Stimulated activated CD8-positive, alpha-beta memory T cell treated with anti-CD3 and anti-CD28 coated beads, Interleukin-15, amount 100 ng/mL, for 48 hours (primary cell): Measurements from ENCODE around the gene CHRNB1.

ENCODE experiments used
- DNase-seq, 2 donors: peaks; one replicate each; pipeline ENCODE4 v3.0.0-alpha.2; 2020; ENCODE audit warnings: low read depth in 2 of 2

Gene CHRNB1

DNA sequence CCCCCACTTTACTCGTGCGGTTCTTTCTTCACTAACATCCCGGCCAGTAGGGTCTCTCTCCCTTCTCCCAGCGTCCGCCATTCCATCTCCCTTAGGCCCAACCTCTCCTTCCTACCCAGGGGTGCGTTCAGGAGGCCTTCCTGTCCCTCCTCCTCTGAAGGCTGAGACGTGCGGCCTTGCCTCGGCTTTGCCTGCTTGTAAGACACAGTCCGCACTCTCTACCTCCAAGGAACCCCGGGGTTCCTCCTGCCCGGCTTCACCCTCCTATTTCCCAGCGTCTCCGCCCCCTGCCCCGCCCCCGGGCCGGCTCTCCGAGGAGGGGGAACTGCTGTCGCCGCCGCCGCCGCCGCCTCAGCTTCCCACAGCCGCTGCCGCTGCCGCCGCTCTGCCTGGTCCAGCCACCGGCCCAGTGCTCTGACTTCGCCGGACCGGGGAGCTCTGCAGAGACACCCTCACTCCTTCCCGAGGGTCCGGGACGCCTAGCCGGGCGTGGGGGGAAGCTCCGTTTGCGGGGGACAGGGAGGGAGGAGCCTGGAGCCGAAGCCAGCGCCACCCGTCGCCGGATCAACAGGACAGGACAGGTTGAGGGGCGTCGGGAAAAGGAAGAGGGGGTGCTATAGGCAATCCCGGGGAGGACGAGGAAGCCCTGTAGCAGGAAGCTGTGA is 6.8 kb upstream of the CHRNB1 start:
- DNase-seq, result no peak

GRCh38 chr17:7438656-7439460 is 6.0 kb upstream of the CHRNB1 start:
- DNase-seq, result no peak

DNA sequence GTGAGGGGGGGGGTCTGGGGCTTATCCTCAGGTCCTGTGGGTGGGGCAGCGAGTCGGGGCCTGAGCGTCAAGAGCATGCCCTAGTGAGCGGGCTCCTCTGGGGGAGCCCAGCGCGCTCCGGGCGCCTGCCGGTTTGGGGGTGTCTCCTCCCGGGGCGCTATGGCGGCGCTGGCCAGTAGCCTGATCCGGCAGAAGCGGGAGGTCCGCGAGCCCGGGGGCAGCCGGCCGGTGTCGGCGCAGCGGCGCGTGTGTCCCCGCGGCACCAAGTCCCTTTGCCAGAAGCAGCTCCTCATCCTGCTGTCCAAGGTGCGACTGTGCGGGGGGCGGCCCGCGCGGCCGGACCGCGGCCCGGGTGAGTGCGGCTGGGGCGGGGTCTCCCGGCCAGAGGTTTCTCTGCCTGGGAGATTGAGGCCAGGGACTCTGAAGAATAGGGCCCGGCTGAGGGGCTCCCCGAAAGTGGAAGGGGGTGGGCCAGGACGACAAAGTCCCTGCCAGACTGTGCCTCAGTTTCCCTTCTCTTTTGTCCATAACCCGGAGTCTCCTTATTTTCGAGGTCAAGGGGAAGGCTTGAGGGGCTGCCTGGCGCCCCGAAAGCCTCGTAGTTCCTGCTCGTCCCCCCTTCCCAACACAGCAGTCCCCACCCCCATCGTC is 5.3 kb upstream of the CHRNB1 start, which contains the start of gene FGF11:
Gene FGF11 (plus strand): TSS at position 51 of the 651 bp plus-strand sequence. CDS start 109 bp downstream, at position 160.
- DNase-seq, result no peak

DNA sequence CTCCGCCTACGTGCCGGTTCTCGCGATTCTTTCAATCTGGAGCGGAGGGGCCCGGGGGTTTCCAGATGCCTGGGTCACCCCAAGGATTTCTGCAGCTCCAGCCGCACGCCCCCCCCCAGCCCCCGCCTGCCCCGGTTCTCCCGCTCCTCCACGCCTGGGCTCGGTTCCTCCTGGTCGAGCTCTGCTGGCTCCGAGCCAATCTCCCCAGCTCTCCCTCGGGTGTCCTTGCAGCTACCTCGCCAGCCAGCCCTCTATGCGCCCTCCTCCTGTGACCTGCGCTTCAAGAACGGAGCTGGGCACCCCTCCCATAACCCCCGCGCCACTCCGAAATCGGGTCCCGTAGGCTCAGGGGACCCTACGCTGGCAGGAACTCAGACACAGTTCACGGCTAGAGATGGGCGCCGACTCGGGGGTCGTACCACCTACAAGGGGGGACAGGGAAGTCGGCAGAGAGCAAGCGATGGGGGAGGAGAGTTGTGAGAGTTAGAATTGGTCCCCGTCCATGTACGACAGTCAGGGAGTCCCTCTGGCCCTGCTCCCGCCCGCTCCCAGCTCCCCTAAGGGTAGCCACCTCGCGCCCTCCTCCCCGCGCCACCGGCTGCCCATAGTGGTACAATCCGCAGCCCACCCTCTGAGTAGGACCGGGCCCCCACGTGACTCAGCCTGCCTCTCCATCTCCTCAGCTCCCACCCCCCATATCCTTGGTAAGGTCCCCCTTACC is 4.6 kb upstream of the CHRNB1 start:
- no peak for DNase-seq

GRCh38 chr17:7440834-7441195 is 4.0 kb upstream of the CHRNB1 start:
- DNase-seq, result no peak

DNA sequence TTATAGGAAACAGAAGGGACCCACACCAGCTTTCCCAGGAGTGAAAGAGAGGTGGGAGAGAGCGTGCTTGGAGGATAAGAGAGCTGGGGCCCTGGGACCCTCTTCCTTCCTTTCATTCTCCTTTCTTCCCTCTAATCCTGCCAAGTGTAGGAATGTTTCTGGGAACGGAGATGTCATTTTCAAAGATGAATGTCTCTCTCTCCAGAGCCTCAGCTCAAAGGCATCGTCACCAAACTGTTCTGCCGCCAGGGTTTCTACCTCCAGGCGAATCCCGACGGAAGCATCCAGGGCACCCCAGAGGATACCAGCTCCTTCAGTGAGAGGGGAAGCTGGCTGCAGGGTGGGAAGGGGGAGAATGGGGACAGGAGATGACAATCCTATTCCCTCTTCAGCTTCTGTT is 3.6 kb upstream of the CHRNB1 start:
- no peak for DNase-seq

DNA sequence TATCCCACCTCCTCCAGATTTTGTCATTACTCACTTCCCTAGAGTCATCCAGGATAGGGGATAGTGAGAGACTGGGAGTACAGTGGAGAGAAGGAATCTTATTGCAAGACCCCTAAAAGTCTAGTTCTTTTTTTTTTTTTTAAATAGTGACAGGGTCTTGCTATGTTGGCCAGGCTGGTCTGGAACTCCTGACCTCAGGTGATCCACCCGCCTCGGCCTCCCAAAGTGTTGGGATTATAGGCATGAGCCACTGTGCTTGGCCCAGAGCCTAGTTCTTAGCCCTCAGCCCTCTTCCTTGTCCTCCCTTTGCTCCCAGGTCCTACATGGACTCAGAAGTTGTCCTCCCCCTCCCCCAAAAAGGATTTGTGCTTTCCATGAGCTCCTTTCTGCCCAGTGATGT is 2.7 kb upstream of the CHRNB1 start:
- DNase-seq, result no peak

DNA sequence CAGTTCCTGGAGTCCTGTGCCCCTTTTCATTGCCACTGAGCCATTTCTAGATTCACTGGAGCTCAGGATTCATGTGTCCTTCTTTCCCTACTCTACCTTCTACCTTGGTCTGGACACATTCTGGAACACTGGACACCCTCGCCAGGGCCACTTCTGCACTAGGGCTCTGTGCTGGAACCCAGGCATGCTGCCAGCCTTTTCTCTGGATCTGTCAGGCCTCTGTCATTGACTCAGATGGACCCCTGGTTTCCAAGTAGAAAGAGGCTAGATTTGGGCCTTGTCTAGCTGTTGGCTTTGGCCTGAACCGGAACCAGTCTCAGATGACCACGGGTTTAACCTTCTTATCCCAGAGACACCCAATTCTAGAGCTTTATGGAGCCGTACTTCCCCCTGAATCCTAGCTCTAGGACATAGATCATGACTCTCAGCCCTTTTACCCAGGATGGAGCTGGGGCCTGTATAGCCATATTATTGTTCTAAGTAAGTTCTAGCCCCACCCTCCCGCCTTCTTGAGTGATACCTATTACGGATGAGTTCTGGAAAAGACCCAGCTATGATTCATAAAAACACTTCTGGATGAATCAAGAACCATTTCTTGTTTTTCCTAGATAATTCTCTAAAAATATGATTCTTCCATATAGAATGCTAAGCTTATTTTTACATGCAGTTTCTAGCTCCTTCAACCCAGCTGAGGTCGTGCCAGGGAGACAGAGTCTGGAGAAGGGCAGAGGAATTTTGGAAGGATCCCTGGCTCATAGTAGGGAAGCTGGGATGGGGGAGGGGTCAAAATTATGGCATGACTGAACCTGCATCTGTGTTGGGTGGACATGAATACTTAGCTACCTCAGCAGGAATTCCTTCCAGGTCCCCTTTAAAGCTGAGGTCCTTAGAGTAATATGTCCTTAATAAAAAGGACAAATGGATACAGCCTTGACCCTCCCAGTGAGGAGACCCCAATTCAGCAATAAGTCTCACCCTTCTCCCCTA is 1.1 kb upstream of the CHRNB1 start:
- no peak for DNase-seq

GRCh38 chr17:7445619-7445968 is 733 bp downstream of the CHRNB1 start:
- no peak for DNase-seq

- no peak for DNase-seq
Measured at GRCh38 chr17:7448461-7448860, 3.6 kb downstream of the CHRNB1 start.

GRCh38 chr17:7459961-7460545 is 15.2 kb downstream of the CHRNB1 start:
- no peak for DNase-seq

DNA sequence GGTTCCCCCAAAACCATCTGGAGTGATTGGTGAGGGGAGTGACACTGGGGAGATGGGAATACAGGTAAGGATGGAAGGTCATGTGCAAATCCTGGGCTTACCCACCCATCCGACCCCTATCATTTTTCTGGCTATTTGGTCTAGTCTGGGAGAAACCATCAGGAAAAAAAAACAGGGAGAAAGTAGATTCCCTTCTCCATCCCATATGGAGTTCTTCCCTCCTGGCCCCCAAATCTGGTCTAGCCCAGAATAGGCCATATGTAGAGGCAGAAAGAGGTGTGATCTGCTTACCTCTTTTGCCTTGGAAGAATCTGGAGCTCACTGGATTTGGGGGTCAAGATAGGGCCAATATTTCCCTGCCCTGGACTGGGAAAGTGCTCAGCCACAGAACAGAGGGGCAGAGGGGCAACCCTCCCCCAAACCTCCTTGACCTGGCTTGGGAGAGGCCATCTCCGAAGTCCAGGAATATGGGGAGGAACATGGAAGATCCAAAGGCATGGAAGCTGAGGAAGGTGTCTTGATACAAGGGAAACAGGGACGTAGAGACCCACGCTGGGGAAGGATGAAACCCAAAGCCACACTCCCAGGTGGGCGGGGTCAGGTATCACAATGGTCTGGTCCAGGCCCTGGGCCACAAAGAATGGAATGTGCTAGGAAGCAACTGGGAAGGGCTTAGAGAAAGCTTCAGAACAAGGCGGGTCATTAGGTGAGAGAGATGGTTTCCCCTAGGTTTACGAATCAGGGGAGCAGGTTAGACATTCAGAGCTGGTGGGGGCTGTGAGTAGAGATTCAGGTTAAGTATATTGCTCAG is 16.2 kb downstream of the CHRNB1 start:
- DNase-seq, result no peak

DNA sequence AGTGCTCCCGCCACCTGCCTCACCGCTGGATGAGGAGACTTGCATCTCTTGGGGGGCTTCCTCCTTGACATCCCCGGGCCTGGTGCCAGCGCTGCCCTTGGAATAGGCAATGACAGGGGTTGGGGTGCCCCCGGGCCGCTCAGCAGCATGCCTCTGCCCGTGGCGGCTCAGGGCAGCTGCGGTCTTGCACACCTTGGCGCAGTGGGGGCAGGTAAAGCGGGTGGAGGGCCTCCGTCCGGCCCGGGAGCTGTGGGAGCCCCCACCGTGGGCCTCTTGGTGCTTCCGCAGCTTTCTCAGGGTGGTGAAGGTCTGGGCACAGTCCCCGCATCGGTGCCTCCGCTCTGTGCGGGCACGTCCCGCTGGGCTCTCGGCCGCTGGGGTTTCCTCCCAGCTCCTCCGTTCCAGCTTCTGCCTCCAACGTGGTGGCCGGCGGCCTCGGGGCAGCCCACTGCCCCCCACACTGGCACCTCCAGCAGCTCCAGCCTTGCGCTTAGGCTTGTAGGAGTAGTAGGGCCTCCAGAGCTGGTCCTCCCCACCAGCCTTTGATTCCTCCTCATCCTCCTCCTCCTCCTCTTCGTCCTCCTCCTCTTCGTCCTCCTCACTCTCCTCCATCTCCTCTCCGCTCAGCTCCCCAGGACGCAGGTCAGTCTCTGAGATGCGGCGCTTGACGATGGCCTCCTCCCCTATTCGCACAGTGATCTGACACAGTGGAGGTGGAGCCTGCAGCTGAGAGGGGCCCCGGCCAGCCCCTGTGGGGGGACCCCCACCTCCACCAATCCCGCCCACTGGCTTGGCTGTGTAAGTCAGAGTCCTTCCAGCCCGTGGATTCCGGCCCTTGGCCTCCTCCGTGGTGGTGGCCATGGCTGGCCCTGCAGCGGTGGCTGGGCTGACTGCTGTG is 17.9 kb downstream of the CHRNB1 start:
- no peak for DNase-seq

- DNase-seq, result no peak
Measured at GRCh38 chr17:7463372-7463846, 18.5 kb downstream of the CHRNB1 start.

DNA sequence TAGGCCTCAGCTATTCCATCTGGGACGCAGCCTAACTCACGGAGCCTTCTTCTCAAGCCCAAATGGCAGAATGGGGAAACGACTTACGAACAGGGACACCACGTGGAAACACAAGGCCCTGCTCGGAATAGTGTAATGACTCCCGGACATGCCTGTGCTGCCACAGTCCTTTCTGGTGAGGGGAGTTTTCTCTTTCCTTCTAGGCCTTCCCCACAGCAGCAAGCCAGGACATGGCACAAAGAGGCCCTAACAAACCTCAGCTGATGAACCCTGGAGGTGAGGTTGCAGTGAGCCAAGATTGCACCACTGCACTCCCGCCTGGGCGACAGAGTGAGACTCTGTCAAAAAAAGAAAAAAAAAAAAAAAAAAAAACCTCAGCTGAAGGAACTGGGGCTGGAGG is 19.2 kb downstream of the CHRNB1 start:
- DNase-seq, result no peak

DNA sequence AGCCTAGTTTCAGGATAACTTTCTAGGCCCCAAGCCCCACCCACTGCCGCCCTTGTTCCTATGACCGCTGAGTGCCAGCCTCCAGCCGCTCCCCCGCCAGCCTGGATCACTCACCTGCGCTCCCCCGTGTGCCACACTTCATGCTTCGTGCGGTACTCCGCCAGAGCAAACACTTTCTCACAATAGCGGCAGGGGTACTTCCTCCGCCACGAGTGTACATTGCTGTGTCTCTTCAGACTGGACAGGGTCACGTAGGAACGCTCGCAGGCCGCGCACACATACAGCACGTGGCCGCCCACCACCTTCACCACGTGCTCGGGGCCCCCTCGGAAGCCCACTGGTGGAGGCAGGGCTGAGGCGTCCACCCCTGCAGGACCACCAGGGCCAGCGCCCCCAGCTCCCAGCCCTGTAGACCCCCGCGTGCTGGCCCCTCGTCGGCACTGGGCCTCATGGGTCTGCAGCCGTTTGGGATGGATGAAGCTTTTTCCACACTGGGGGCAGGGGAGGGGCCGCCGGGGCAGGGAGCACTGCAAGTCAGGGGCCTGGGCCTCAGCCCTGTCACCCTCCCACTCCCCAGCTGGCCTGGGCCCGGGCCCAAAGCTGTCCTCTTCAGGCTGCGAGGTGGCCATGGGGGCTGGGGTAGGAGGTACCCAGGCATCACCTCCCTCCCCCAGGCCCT is 20.9 kb downstream of the CHRNB1 start:
- DNase-seq, result no peak

- DNase-seq, result no peak
Measured at GRCh38 chr17:7466318-7466638, 21.4 kb downstream of the CHRNB1 start.

DNA sequence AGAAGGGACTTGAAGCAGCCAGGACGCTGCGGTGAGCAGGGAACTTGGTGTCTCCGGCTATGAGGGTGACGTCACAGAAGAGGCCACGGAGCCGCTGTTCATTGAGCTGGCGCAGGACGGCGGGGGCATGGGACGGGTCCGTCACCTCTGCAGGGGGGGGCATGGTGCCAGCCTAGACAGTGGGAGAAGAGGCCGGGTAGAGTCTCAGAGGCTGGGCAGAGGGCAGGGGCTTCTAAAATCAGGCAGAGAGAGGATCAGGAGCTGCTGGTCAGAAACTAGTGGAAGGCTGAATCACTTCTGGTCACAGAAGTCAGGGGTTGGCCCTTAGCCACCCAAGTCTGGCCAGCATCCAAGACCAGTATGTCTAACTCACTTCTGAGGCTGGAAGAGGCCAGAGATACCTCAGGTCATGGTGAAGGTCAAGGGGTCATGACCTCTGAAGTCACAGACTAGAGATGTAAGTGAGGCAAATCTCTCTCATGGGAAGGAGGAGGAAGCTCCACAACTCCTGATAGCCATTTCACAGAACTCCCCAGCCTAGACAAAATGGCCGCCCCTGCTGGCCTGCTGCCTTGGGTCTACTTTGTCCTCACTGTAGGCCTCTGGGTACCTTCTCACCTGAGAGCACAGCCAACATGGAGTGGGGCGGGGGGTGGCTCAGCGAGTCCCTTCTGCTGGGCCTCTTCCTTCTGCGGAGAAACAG is 21.9 kb downstream of the CHRNB1 start:
- no peak for DNase-seq
